Mucosa of gallbladder (tissue), 1 donor: ENCODE results near the gene SHH. TPM values are rescaled to one million over a fixed set of nuclear protein-coding genes. Genes with fewer than 3 reads are reported as not detected.

Experiments
- DNase-seq: peaks from one replicate; pipeline ENCODE4 v3.0.0-alpha.2; 2020; ENCODE audit warnings: low spot score
- total RNA-seq: library from RNA; stranded (reverse); gene quantifications from one replicate; pipeline ENCODE4 v1.2.1, GENCODE V29; 2021
- donor health status: DM: no; HTN: no; CAD: no.

SHH gene
- total RNA-seq, 1 donor from 2014 or later, result 134 TPM

GRCh38 chr7:155764438-155764793, 47.8 kb downstream of the SHH start:
- DNase-seq, result no peak

- no peak for DNase-seq
Measured at GRCh38 chr7:155763691-155764437, 48.4 kb downstream of the SHH start.

- DNase-seq, result no peak
Measured at GRCh38 chr7:155763122-155763521, 49.1 kb downstream of the SHH start.

- no peak for DNase-seq
Measured at GRCh38 chr7:155762655-155763054, 49.6 kb downstream of the SHH start.

GRCh38 chr7:155762036-155762435, 50.2 kb downstream of the SHH start:
- no peak for DNase-seq

GRCh38 chr7:155761162-155761561, 51.1 kb downstream of the SHH start:
- DNase-seq, result no peak

- DNase-seq, result no peak
Measured at GRCh38 chr7:155759740-155760430, 52.4 kb downstream of the SHH start.

- DNase-seq, result no peak
Measured at GRCh38 chr7:155758348-155758747, 53.9 kb downstream of the SHH start.

- DNase-seq, result no peak
Measured at GRCh38 chr7:155756322-155756721, 55.9 kb downstream of the SHH start.

GRCh38 chr7:155755026-155755425, 57.2 kb downstream of the SHH start:
- DNase-seq, result no peak

GRCh38 chr7:155754165-155754564, 58.1 kb downstream of the SHH start:
- no peak for DNase-seq

GRCh38 chr7:155753446-155753965, 58.8 kb downstream of the SHH start:
- no peak for DNase-seq

- DNase-seq, result no peak
Measured at GRCh38 chr7:155752756-155753445, 59.4 kb downstream of the SHH start.

- DNase-seq, result no peak
Measured at GRCh38 chr7:155751409-155751808, 60.9 kb downstream of the SHH start.

- DNase-seq, result no peak
Measured at GRCh38 chr7:155750255-155751125, 61.8 kb downstream of the SHH start.

Other genes with a start within 250 kb of the SHH start
- 59.1 TPM for gene RBM33, start 167.8 kb downstream of the SHH start, total RNA-seq